GM19397 (cell line): ENCODE data around the gene ZC3H4.
A peak's percentile ranks its signal among the peaks of the same experiment; 100 is the strongest.
"Not testable (repeated sequence)": the region's sequence is repeated elsewhere in the genome, so short reads cannot be mapped to it uniquely, and the experiment has no call there.

ENCODE experiments used
- ATAC-seq: cut with Tn5 transposase; IDR thresholded peaks from one replicate; pipeline ENCODE4 v1.9.1; 2021; ENCODE audit warnings: mild to moderate bottlenecking, moderate library complexity; ENCODE audit not compliant: unreplicated experiment

Gene ZC3H4

GRCh38 chr19:47050562-47050961 is 63.0 kb downstream of the ZC3H4 start:
- not testable (repeated sequence) for ATAC-seq

GRCh38 chr19:47049307-47049700 is 64.3 kb downstream of the ZC3H4 start:
- ATAC-seq = no peak

DNA sequence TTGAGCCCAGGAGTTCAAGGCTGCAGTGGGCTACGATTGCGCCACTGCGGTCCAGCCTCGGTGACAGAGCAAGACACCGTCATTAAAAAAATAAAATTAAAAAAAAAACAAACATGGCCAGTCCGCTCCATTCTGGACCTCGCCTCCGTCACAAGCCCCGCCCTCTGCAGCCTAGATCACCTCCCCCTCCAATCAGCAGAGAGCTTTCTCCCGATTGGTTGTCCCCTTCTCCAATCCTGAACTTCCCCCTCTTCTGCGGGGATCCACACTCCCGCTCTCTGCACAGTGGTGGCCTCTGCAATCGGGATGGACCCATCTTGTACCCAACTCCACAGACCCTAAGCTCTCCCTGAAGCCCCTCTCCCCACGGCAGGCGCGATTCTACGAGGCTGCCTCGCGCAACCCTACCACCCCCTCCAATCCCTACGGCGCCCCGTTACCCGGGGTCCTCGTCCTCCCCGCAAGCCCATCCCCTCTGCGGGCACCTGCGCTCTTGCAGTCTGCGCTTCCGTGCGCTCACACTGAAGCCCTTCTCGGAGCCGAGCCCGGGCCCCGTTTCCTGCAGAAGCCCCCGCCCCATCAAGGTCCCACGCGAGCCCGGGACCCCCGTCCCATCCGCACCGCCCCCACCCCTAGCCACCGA is 65.7 kb downstream of the ZC3H4 start:
- ATAC-seq = peak; percentile 23

- ATAC-seq = no peak
These were observed 66.3 kb downstream of the ZC3H4 start for GRCh38 chr19:47047272-47047762.

DNA sequence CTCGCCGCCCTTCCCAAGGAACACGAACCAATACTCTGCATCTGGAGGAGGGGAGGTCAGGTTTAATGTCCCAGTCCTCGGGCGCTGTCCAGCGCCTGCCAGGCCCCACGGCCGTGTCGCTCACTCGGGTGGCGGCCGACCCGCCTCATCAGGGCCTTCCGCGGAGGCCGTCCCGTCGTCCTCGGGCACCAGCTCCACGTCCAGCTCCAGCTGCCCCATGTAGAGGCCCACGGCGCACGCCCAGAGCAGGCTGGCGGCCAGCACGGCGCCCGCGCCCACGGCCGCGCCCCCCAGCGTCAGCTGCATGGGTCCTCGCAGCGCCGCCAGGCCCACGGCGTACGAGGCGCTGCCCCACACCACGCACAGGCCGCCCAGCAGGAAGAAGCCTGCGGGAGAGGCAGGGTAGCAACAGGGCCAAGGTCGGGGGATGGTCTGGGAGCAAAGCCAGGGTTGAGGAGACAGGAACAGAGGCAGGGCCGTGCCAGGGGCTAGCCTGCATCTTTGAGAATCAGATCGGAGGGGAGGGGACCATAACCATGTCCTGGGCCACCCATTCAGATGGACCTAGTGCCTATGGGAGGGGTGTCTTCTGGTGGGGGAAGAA is 67.6 kb downstream of the ZC3H4 start:
- ATAC-seq = no peak

GRCh38 chr19:47044946-47045866 is 68.4 kb downstream of the ZC3H4 start:
- no peak for ATAC-seq

DNA sequence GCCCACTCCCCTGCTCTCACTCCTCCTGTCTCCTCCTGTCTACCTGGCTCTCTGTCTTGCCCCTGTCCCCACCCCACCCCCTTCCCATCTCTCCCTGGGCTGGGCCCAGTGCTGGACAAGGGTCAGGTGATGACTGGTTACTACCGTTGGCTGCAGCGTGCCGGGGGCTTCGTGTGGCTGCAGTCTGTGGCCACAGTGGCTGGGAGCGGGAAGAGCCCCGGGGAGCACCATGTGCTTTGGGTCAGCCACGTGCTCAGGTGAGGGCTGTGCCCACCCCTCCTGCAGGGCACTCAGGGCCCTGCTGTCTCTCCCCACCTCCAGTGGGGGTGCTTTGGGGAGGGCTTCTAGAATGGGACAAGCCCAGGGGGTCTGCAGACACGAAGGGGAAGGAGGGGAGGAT is 72.7 kb downstream of the ZC3H4 start:
- ATAC-seq = no peak

- no peak for ATAC-seq
These were observed 74.2 kb downstream of the ZC3H4 start for GRCh38 chr19:47039239-47039874.

DNA sequence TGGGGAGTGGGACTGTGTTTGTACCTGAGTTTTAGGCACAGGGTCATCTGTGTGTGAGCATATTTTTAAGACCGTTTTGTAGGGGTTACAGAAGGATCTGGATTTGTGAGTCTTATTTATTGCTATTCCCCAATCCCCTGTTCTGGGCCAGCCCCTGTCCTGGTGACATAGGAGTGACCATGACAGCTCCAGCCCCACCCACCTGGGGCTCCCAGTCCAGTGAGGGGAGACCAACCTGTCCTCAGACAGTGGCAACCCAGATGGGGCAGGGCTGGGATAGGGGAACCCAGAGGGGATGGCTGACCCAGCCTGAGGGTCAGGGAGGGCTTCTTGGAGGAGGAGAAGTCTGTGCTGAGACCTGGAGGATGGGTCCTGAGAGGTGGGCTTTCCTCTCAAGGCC is 75.8 kb downstream of the ZC3H4 start:
- ATAC-seq = no peak

DNA sequence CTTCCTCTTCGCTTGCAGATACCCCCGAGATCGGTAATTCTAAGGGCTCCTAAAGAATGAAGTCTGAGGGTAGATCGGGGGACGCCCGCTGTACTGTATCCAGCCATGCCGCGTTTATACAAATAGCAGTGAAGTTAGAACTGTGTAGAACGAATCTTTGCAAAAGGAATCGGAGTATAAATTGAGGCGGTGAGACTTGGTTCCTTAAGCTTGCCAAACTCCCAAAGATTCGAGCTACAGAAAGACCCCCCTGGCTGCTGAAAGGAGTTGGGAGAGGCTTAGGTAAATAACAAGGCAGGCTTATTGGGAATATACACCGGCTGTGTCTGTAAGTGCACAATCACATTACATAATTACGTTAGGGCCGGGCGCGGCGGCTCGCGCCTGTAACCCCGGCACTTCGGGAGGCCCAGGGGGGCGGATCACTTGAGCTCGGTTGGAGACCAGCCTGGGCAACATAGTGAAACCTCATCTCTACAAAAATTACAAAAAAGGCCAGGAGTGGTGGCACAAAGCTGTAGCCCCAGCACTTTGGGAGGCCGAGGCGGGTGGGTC is 77.4 kb downstream of the ZC3H4 start:
- no peak for ATAC-seq

DNA sequence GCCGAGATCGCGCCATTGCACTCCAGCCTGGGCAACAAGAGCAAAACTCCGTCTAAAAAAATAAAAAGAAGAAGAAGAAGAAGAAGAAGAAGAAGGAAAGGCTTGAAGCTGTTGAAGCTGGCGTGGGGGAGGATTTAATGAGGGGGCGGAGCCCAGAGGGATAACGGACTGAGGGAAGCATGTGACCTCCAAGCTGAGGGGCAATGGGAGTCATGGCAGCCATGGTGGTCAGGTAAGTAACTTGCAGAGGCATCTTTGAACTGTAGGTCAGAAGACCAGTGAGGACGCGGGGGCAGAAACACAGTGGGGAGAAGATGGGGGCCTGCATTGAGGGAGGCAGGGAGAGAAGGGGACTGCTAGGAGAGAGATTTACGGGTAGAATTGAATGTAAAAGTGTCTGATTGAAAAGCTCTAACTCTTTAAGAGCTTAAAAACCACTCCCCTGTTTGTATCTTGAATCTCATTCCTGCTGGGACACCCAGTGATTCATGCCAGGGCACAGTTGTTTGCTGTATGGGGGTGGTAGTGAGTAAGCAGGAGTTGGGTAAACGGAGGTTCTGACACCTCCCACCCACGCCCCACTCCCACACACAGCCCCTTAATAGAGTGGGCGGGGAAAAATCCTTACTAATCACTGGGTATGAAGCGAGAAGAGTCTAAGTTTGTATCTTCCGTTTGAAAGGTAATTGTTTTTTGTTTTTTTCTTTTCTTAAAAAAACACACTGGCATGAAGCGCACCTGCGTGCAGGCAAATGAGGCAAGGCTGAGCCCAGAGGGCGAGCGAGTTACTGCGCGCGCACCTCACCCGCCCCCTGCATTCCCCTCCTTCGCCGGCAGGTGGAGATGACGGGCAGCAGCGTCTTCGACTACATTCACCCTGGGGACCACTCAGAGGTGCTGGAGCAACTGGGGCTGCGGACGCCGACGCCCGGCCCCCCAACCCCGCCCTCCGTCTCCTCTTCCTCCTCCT is 78.2 kb downstream of the ZC3H4 start:
- ATAC-seq = peak; percentile 86

GRCh38 chr19:47032171-47032811 is 81.3 kb downstream of the ZC3H4 start:
- no peak for ATAC-seq

GRCh38 chr19:47028195-47028601 is 85.4 kb downstream of the ZC3H4 start:
- no peak for ATAC-seq

GRCh38 chr19:47027586-47028088 is 85.9 kb downstream of the ZC3H4 start:
- ATAC-seq = no peak

DNA sequence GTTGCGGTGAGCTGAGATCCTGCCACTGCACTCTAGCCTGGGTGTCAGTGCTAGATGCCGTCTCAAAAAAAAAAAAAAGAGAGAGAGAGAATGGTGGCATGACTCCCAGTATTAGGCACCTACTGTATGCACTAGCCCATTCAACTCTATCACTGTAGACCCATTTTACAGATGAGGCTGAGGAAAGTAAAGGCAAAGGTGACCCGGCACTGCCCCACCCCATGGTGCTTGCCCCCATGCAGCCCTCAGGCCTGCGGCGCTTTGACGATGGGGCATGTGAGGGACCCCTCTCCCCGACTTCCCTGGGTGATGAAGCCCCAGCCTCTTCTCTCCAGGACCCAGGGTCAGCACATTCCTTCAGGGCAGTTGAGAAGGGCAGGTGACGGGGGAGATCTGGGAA is 86.7 kb downstream of the ZC3H4 start:
- no peak for ATAC-seq

GRCh38 chr19:47026156-47026555 is 87.4 kb downstream of the ZC3H4 start:
- ATAC-seq = no peak

DNA sequence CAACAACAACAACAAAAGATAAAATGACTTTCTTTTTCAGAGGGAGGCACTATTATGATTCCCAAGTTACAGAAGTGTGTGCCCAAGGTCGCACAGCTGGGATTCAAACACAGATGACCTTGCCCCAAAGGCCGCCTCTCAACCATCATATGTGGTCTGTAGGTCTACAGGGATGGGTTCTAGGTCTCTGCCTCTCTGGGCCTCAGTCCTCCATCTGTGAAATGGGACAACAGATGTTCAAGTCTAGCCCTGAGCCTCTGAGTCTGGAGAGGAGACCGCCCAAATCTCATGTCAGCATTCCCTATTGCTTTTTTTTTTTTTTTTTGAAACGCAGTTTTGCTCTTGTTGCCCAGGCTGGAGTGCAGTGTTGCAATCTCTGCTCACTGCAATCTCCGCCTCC is 89.1 kb downstream of the ZC3H4 start:
- ATAC-seq = no peak

DNA sequence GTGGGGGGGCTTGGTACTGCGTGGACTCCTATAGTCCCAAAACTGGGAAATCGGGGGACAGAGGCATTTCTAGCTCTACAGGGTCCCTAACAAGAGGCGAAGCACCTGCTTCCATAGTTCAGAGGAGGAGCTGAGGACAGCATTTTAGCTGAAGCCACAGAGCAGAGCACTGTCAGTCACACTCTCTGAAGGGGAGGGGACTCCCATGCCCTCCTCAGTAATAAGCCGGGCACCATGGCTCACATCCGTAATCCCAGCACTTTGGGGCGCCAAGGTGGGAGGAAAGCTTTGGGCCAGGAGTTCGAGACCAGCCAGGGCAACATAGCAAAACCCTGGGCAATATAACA is 90.2 kb downstream of the ZC3H4 start:
- ATAC-seq = no peak
